NT2/D1 (cell line): ENCODE data around the gene SV2C.

ENCODE experiments used
- YY1 ChIP-seq: IDR thresholded peaks from 2 replicates; pipeline ENCODE4 v1.6.1; 2011; ENCODE audit not compliant: insufficient read length, insufficient read depth
- ZNF274 ChIP-seq: IDR thresholded peaks from 2 replicates; pipeline ENCODE4 v1.6.1; 2011; ENCODE audit warnings: mild to moderate bottlenecking, low read depth, low read length

GRCh38 chr5:76210946-76211345 lies 127.8 kb downstream of the SV2C start:
- TF ChIP-seq YY1, result no peak
- TF ChIP-seq ZNF274, result no peak
